Smooth muscle cell of trachea (primary cell): Measurements from ENCODE around the gene ENPP3. TPM values are rescaled to one million over a fixed set of nuclear protein-coding genes. Genes with fewer than 3 reads are reported as not detected.

Experiments
- total RNA-seq: library from RNA; depleted of rRNA; stranded (reverse); fragments of >200 nt; gene quantifications from 2 replicates; pipeline ENCODE4 v1.2.1, GENCODE V29; 2014

ENPP3 gene
- 0.15 and 0.33 TPM in 2 replicates for total RNA-seq

GRCh38 chr6:131636880-131637792 is at the start of gene ENPP3:
Gene ENPP3, plus strand, starts transcription at chr6:131637302. Its CDS starts 83 bp downstream, at chr6:131637385.

DNA sequence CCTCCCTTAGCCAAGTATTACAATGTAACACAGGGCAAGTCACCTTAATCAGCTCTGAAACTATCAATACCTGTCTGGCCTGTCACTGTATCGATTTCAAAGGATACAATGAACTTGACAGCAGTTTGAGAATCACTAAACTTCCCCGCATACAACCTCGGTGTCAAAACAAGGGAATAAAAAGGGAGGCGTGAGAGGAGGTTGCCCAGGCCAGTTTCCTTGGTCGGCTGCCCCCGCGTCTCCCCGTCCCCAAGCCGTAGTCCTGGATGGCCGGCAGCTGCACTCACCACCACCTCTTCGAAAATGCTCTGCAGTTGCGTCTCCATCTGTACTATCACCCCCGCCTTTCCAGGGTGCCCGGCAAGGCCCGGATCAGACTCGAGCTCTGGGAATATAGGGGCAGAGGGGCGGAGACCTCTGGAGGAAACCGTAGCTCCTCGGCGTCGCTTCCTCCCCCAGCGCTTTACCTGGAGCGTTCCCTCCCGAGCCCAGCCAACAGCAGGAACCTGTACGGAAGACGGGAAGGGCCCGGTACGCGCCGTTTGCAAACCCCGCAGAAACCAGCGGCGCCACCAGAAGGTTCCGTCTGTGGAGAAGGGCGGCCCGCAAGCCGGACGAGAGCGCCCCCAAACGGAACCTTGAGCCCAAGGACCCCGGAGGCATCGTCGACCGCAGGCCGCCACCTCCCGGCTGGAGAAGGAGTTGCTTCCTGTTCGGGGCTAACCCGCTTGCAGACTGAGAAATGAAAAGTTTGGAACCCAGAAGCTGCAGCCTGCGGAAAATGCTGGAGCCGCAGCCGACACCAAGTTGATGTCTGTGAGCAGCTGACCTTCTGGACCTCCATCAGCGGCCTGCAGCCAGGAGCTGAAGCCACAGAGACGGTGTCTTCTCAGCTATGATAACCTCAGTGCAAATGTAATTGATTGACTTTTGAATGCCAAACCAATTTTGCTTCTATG is 9.1 kb upstream of the ENPP3 start, which contains the start of gene MED23:
MED23 (minus strand) TSS at position 519 of the 959 bp plus-strand sequence; CDS start at position 326, 193 bp downstream.

DNA sequence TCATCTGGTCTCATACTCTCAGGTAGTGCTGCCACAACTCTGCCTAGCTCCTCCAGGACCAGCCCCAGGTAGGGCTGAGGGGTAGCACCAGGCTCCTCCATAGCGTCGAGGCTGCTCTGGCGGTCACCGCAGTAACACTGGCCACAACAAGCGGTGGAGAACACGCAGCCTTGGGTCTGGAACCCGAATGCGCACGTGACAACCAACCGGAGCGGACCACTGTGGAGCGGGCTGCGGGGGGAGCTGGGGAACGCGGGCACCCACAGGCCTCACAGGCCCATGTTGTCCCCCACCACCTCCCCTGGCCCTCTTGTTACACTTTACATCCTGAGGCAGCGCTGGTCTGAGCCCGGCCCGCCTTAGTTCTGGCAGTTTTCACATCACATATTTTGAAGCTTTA is 73.8 kb downstream of the ENPP3 start, which contains the start of gene CTAGE9:
CTAGE9 (minus strand) TSS at position 101 of the 400 bp plus-strand sequence; CDS start at position 101, 0 bp downstream.

Other genes starting within 250 kb of the ENPP3 start
- not detected in 2 replicates for gene ARG1, start 64.1 kb upstream of the ENPP3 start, total RNA-seq
- gene MED23, start 9.1 kb upstream of the ENPP3 start, total RNA-seq = 30.3 and 39.7 TPM in 2 replicates
- gene OR2A4, start 64.1 kb downstream of the ENPP3 start, total RNA-seq = not detected in 2 replicates
- gene CTAGE9, start 73.7 kb downstream of the ENPP3 start, total RNA-seq = not detected in 2 replicates
- 18.0 and 42.0 TPM in 2 replicates for gene ENPP1, start 170.7 kb downstream of the ENPP3 start, total RNA-seq